ENCODE results near the gene EIPR1. TPM values are rescaled to one million over a fixed set of nuclear protein-coding genes. Genes with fewer than 3 reads are reported as not detected.

EIPR1 gene
- total and polyA plus RNA-seq, 4 donors = 26.2 to 45.4 (median 36.1) TPM

GRCh38 chr2:3280683-3281520 lies 96.7 kb downstream of the EIPR1 start:
- H3K4me3 ChIP-seq (ENCODE audit: low read depth, low read length) = no peak overlapping the region
- peaks cover 42% of the 10 kb centered on the region for H3K4me1 ChIP-seq (ENCODE audit: control insufficient read depth, insufficient read depth, low read length)
- H3K9me3 ChIP-seq (ENCODE audit: control insufficient read depth, insufficient read depth, low read length) = no peaks in the 10 kb centered on the region
- DNase-seq (ENCODE audit: low read depth in 4 of 6, low spot score in 6 of 6) = no peak
- no peak overlapping the region for H3K27ac ChIP-seq (ENCODE audit: low read depth, low read length)
- H3K27me3 ChIP-seq (ENCODE audit: control insufficient read depth, insufficient read depth, low read length) = no peaks in the 10 kb centered on the region
- 88% methylated on average over 13 of the region's 13 CpGs for WGBS (ENCODE audit: insufficient coverage)
- H3K36me3 ChIP-seq (ENCODE audit: control insufficient read depth, insufficient read depth, low read length) = peaks cover 21% of the 10 kb centered on the region

DNA sequence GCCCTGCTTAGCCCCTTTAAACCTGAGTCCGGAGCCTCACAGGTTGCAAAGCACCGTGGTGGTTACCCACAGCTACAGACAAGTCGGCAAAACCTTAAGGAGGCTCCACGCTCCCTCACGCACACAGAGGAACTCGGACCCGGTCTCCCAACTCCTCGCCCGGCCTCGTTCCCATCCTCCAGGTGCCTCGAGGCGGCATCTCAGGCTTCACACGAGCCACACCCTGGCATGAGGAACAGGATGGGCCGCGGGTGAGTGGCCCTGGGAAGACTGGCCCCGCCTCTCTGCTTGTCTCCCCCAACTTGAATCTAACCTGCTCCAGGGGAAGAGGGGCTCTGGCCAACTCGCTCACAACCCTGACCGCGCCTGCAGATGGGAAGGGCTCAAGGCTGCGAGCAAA lies 97.4 kb downstream of the EIPR1 start:
- no peak for DNase-seq (ENCODE audit: low read depth in 4 of 6, low spot score in 6 of 6)
- 88% methylated on average over 19 of the region's 20 CpGs for WGBS (ENCODE audit: insufficient coverage)
- Histone ChIP-seq H3K4me3 (ENCODE audit: low read depth, low read length) (no peak overlapping the region), H3K9me3 (ENCODE audit: control insufficient read depth, insufficient read depth, low read length) (no peaks in the 10 kb centered on the region), H3K27me3 (ENCODE audit: control insufficient read depth, insufficient read depth, low read length) (no peaks in the 10 kb centered on the region), H3K36me3 (ENCODE audit: control insufficient read depth, insufficient read depth, low read length) (peaks cover 21% of the 10 kb centered on the region), H3K4me1 (ENCODE audit: control insufficient read depth, insufficient read depth, low read length) (peaks cover 38% of the 10 kb centered on the region), H3K27ac (ENCODE audit: low read depth, low read length) (no peak overlapping the region)

- H3K9me3 ChIP-seq (ENCODE audit: control insufficient read depth, insufficient read depth, low read length) = no peaks in the 10 kb centered on the region
- 98% methylated on average over 13 of the region's 17 CpGs for WGBS (ENCODE audit: insufficient coverage)
- peaks cover 21% of the 10 kb centered on the region for H3K36me3 ChIP-seq (ENCODE audit: control insufficient read depth, insufficient read depth, low read length)
- DNase-seq (ENCODE audit: low read depth in 4 of 6, low spot score in 6 of 6) = no peak
- H3K27ac ChIP-seq (ENCODE audit: low read depth, low read length) = no peak overlapping the region
- peaks cover 35% of the 10 kb centered on the region for H3K4me1 ChIP-seq (ENCODE audit: control insufficient read depth, insufficient read depth, low read length)
- H3K27me3 ChIP-seq (ENCODE audit: control insufficient read depth, insufficient read depth, low read length) = no peaks in the 10 kb centered on the region
- H3K4me3 ChIP-seq (ENCODE audit: low read depth, low read length) = no peak overlapping the region
These were observed 98.2 kb downstream of the EIPR1 start for GRCh38 chr2:3279236-3279960.

DNA sequence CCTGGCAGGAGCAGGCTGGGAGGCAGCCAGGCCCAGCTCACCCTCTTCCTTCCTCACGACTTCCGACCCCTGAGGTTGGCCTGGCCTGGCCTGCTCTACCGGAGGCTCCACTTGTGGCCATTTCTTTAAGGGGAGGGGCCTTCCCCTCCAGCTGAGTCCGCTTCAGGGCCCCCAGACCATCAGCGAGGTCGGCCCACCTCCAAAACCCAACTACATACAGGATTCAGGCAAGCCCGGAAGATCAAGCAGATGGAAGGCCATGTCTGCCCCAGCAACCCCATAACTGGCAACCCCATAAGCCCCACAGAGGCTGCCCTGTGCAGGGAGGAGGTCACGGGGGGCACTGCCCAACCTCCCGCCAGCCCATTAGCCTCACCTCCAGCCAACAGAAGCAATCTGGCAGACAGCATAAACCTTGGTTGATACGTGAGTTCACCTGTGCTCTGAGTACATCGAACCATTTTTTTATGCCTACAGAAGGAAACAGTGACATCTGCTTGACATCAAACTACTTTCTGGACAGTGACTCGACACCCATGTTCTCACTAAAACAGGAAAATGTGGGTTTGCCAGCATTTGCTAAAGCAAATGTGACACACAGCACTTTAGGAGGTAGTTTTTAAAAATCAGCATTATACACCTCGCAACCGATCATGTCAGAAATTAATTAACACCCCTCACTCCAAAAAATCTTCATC lies 98.9 kb downstream of the EIPR1 start:
- DNase-seq (ENCODE audit: low read depth in 4 of 6, low spot score in 6 of 6) = no peak
- no peaks in the 10 kb centered on the region for H3K27me3 ChIP-seq (ENCODE audit: control insufficient read depth, insufficient read depth, low read length)
- H3K27ac ChIP-seq (ENCODE audit: low read depth, low read length) = no peak overlapping the region
- H3K4me3 ChIP-seq (ENCODE audit: low read depth, low read length) = no peak overlapping the region
- peaks cover 21% of the 10 kb centered on the region for H3K36me3 ChIP-seq (ENCODE audit: control insufficient read depth, insufficient read depth, low read length)
- peaks cover 28% of the 10 kb centered on the region for H3K4me1 ChIP-seq (ENCODE audit: control insufficient read depth, insufficient read depth, low read length)
- H3K9me3 ChIP-seq (ENCODE audit: control insufficient read depth, insufficient read depth, low read length) = no peaks in the 10 kb centered on the region
- 90% methylated on average over 11 of the region's 14 CpGs for WGBS (ENCODE audit: insufficient coverage)

- Histone ChIP-seq H3K9me3 (ENCODE audit: control insufficient read depth, insufficient read depth, low read length) (no peaks in the 10 kb centered on the region), H3K4me1 (ENCODE audit: control insufficient read depth, insufficient read depth, low read length) (peaks cover 21% of the 10 kb centered on the region), H3K27ac (ENCODE audit: low read depth, low read length) (no peak overlapping the region), H3K27me3 (ENCODE audit: control insufficient read depth, insufficient read depth, low read length) (no peaks in the 10 kb centered on the region), H3K36me3 (ENCODE audit: control insufficient read depth, insufficient read depth, low read length) (peaks cover 21% of the 10 kb centered on the region), H3K4me3 (ENCODE audit: low read depth, low read length) (no peak overlapping the region)
- no peak for DNase-seq (ENCODE audit: low read depth in 4 of 6, low spot score in 6 of 6)
- WGBS (ENCODE audit: insufficient coverage) = 94% methylated on average over 14 of the region's 16 CpGs
These were observed 99.7 kb downstream of the EIPR1 start for GRCh38 chr2:3277748-3278520.

DNA sequence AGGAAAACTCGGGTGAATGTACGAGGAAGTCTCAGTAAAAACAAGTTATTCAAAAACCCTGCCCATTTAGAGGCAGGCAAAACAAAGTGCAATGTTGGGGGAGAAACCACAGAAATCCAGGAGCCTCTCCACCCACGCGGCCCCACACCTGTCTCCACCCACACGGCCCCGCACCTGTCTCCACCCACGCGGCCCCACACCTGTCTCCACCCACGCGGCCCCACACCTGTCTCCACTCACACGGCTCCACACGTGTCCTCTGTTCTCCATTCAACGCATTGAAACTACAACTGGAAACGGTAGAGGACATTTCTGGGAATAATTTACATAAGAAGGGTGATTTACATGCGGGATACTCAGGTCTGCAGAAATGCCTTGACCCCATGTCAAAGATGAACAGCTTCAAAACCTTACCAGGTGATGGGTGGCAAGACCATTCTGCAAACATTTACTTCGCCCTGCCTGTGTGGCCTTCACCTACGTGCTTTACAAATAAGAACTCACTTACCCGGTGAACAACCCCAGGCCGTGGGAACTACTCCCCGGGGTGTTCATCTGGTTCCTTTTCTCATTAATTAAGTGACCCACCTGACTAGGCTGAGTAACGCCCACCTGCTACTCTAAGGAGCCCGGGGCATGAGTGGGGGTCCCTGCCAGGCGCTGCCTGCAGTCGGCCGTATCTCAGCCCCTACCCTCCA lies 100.4 kb downstream of the EIPR1 start:
- peaks cover 14% of the 10 kb centered on the region for H3K4me1 ChIP-seq (ENCODE audit: control insufficient read depth, insufficient read depth, low read length)
- H3K9me3 ChIP-seq (ENCODE audit: control insufficient read depth, insufficient read depth, low read length) = no peaks in the 10 kb centered on the region
- no peak for DNase-seq (ENCODE audit: low read depth in 4 of 6, low spot score in 6 of 6)
- H3K27ac ChIP-seq (ENCODE audit: low read depth, low read length) = no peak overlapping the region
- H3K36me3 ChIP-seq (ENCODE audit: control insufficient read depth, insufficient read depth, low read length) = peaks cover 21% of the 10 kb centered on the region
- H3K27me3 ChIP-seq (ENCODE audit: control insufficient read depth, insufficient read depth, low read length) = no peaks in the 10 kb centered on the region
- 78% methylated on average over 11 of the region's 25 CpGs for WGBS (ENCODE audit: insufficient coverage)
- H3K4me3 ChIP-seq (ENCODE audit: low read depth, low read length) = no peak overlapping the region

GRCh38 chr2:3272761-3273160 lies 104.9 kb downstream of the EIPR1 start:
- H3K27ac ChIP-seq (ENCODE audit: low read depth, low read length) = no peak overlapping the region
- H3K9me3 ChIP-seq (ENCODE audit: control insufficient read depth, insufficient read depth, low read length) = no peaks in the 10 kb centered on the region
- H3K36me3 ChIP-seq (ENCODE audit: control insufficient read depth, insufficient read depth, low read length) = peaks cover 16% of the 10 kb centered on the region
- no peak for DNase-seq (ENCODE audit: low read depth in 4 of 6, low spot score in 6 of 6)
- WGBS (ENCODE audit: insufficient coverage) = 100% methylated on average over 1 of the region's 7 CpGs
- no peak overlapping the region for H3K4me3 ChIP-seq (ENCODE audit: low read depth, low read length)
- peaks cover 6% of the 10 kb centered on the region for H3K4me1 ChIP-seq (ENCODE audit: control insufficient read depth, insufficient read depth, low read length)
- no peaks in the 10 kb centered on the region for H3K27me3 ChIP-seq (ENCODE audit: control insufficient read depth, insufficient read depth, low read length)

DNA sequence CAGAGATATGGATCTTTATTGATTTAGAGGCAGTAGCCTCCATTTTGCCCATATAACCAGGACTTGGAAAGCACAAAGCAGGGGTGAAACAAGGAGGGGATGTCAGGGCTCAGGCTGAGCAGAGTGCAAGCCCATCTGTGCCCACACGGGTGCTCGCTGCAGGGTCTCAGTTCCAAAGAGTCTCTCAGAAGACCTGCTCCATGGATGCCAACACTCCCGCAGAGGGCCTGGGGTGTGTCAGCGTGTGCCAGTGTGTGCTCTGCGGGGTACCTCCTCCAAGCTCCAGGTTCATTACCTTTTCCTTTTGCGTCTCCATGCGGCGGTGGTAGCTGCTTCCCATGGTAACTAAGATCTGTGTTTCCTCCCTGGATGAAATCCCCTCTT lies 107.5 kb downstream of the EIPR1 start:
- Histone ChIP-seq H3K4me1 (ENCODE audit: control insufficient read depth, insufficient read depth, low read length) (peaks cover 31% of the 10 kb centered on the region), H3K36me3 (ENCODE audit: control insufficient read depth, insufficient read depth, low read length) (peaks cover 12% of the 10 kb centered on the region), H3K27me3 (ENCODE audit: control insufficient read depth, insufficient read depth, low read length) (no peaks in the 10 kb centered on the region), H3K4me3 (ENCODE audit: low read depth, low read length) (no peak overlapping the region), H3K9me3 (ENCODE audit: control insufficient read depth, insufficient read depth, low read length) (no peaks in the 10 kb centered on the region), H3K27ac (ENCODE audit: low read depth, low read length) (no peak overlapping the region)
- no peak for DNase-seq (ENCODE audit: low read depth in 4 of 6, low spot score in 6 of 6)
- 95% methylated on average over 5 of the region's 8 CpGs for WGBS (ENCODE audit: insufficient coverage)

Data from spinal cord (tissue), 10 donors.